ENCODE results near the gene IP6K2. TPM values are rescaled to one million over a fixed set of nuclear protein-coding genes. Genes with fewer than 3 reads are reported as not detected.
"Not testable (repeated sequence)": the region's sequence is repeated elsewhere in the genome, so short reads cannot be mapped to it uniquely, and the experiment has no call there.

IP6K2 gene
- total RNA-seq, 1 donor from 2014 or later: 212 TPM

DNA sequence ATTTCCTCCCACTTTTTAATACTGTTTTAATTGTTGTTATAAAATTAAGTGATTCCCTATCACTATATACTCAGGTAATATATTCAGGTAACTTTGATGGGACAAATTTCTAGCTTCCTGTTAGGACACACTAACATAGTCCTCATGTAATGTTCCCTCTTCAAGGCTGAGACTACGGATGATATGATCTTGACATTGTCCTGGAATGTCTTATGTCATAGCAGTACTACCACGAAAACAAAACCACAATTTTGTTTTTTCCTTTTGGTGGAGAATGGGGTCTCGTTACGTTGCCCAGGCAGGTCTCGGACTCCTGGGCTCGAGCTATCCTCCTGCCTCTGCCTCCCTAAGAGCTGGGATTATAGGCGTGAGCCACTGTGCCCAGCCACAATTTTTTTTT lies 26.8 kb upstream of the IP6K2 start:
- Mint-ChIP-seq H3K27me3 (no peaks in the 10 kb centered on the region), H3K4me3 (ENCODE audit: low read depth) (no peak overlapping the region), H3K4me1 (ENCODE audit: low read depth) (peaks cover 15% of the 10 kb centered on the region), H3K27ac (no peak overlapping the region), H3K36me3 (ENCODE audit: insufficient read depth) (no peaks in the 10 kb centered on the region), H3K9me3 (ENCODE audit: low read depth) (no peaks in the 10 kb centered on the region)
- TF ChIP-seq, protein P1, sequence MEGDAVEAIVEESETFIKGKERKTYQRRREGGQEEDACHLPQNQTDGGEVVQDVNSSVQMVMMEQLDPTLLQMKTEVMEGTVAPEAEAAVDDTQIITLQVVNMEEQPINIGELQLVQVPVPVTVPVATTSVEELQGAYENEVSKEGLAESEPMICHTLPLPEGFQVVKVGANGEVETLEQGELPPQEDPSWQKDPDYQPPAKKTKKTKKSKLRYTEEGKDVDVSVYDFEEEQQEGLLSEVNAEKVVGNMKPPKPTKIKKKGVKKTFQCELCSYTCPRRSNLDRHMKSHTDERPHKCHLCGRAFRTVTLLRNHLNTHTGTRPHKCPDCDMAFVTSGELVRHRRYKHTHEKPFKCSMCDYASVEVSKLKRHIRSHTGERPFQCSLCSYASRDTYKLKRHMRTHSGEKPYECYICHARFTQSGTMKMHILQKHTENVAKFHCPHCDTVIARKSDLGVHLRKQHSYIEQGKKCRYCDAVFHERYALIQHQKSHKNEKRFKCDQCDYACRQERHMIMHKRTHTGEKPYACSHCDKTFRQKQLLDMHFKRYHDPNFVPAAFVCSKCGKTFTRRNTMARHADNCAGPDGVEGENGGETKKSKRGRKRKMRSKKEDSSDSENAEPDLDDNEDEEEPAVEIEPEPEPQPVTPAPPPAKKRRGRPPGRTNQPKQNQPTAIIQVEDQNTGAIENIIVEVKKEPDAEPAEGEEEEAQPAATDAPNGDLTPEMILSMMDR (IDR thresholded peaks at IDR 0.05; ENCODE audit: unreplicated experiment): no peak
- DNase-seq (ENCODE audit: low spot score, unreplicated experiment): no peak

DNA sequence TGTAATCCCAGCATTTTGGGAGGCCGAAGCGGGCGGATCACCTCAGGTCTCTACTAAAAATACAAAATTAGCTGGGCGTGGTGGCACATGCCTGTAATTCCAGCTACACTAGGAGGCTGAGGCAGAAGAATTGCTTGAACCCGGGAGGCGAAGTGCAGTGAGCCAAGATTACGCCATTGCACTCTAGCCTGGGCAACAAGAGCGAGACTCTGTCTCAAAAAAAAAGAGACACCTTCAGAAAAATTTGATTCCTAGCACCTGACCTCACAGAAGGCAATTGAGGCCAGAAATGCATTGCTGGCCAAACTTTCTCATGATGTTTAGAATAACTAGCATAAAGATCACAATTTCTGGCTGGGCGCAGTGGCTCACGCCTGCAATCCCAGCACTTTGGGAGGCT lies 24.2 kb upstream of the IP6K2 start:
- H3K4me1 Mint-ChIP-seq (ENCODE audit: low read depth): peaks cover 14% of the 10 kb centered on the region
- H3K27ac Mint-ChIP-seq; H3K27me3 Mint-ChIP-seq; H3K9me3 Mint-ChIP-seq (ENCODE audit: low read depth); H3K36me3 Mint-ChIP-seq (ENCODE audit: insufficient read depth); DNase-seq (ENCODE audit: low spot score, unreplicated experiment); H3K4me3 Mint-ChIP-seq (ENCODE audit: low read depth): not testable (repeated sequence)

DNA sequence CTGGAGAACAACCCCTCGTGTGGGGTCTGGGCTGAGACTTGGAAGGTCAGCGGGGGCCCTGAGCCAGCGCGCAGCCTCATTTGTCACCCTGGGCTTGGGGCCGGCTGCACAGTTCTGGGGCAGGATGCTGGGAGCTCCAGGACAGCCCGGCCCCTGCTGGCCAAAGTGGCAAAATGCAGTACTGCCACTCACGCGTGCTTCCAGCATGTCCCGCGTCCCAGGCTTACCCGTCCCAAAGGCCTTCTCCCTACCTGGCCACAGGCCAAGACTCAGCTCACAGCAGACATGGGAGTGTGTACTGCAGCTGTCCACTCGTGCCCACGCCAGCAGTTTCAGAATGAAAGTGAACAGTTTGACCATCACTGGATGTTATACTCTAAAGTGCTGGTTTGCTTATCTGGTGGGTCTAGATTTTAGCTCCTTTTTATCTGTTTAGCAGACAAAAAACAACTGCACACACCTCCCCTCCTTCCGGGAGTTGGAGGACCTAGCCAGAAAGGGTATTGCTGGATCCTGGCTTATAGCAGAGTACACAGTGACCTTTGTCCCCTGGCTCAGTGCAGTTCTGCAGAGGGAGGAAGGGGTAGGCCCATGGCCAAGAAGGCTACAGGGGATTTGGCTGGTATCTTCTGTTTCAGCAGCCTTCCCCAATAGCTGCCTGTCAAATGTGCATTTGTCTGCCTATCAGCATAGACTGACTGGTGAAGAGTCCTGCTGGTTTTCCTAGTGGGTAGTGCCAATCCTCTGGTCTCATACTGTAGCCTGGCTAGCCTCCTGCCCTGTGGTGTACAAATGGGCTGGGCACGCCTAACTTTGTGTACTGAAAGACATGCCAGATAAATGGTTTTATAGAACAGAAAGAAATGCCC lies 23.2 kb upstream of the IP6K2 start:
- no peak overlapping the region for H3K4me3 Mint-ChIP-seq (ENCODE audit: low read depth)
- no peaks in the 10 kb centered on the region for H3K9me3 Mint-ChIP-seq (ENCODE audit: low read depth)
- H3K27me3 Mint-ChIP-seq: no peaks in the 10 kb centered on the region
- DNase-seq (ENCODE audit: low spot score, unreplicated experiment): peak; percentile 59
- peaks cover 21% of the 10 kb centered on the region for H3K4me1 Mint-ChIP-seq (ENCODE audit: low read depth)
- TF ChIP-seq, protein P1 (IDR thresholded peaks at IDR 0.05; ENCODE audit: unreplicated experiment): peak; percentile 78
- peak overlapping the region; percentile 78 for H3K27ac Mint-ChIP-seq
- no peaks in the 10 kb centered on the region for H3K36me3 Mint-ChIP-seq (ENCODE audit: insufficient read depth)

DNA sequence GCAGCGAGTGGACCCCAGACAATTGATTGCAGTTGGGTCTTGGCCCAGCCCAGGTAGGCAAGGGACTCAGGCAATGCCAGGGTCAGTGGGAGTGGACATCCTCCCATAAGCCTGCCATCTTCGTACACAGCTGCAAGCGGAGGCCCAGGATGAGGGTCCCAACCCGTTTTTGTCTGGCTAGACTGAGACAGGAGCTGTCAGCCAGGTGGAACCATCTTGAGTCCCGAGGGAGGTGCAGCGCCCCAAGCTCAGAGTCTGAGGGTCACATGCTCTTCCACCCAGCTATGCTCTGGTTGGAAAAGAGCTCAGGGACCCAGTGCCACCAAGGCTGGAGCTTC lies 22.6 kb upstream of the IP6K2 start:
- DNase-seq (ENCODE audit: low spot score, unreplicated experiment): no peak
- H3K27ac Mint-ChIP-seq: no peak overlapping the region
- H3K9me3 Mint-ChIP-seq (ENCODE audit: low read depth): no peaks in the 10 kb centered on the region
- peaks cover 23% of the 10 kb centered on the region for H3K4me1 Mint-ChIP-seq (ENCODE audit: low read depth)
- no peaks in the 10 kb centered on the region for H3K27me3 Mint-ChIP-seq
- H3K4me3 Mint-ChIP-seq (ENCODE audit: low read depth): no peak overlapping the region
- no peaks in the 10 kb centered on the region for H3K36me3 Mint-ChIP-seq (ENCODE audit: insufficient read depth)
- TF ChIP-seq, protein P1 (IDR thresholded peaks at IDR 0.05; ENCODE audit: unreplicated experiment): no peak

DNA sequence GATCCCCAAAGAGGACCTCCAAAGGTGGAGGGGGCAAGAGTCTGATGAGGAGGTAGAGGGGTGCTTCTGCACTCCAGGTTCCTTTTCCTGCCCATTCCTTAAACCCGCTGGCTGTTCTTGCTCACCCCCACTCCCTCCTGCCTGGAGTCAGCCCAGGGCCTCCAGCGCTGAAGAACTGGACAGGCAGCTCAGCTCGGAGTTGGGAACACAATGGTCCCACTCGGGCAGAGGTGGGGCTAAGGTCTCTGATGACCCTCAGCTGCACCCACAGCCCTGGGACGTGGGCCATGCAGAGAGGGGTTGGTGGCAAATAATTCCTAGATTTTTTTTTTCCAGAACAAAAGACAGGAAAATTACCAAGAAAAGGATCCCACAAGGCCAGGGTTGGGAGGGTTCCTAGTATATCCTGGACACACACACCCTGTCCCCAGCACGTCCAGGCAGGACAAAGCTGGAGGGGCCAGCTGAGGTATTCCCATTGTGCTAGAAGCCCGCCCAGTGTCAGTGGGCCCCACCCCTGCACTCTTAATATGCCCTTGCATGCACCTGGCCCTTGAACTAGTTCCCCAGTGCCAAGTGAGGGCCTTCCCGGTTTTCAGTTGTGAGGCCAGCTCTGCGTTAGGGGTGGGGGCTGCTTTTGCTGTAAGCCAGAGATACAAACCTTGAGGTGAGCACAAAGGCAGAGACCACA lies 22.1 kb upstream of the IP6K2 start:
- no peaks in the 10 kb centered on the region for H3K27me3 Mint-ChIP-seq
- no peak overlapping the region for H3K4me3 Mint-ChIP-seq (ENCODE audit: low read depth)
- TF ChIP-seq, protein P1 (IDR thresholded peaks at IDR 0.05; ENCODE audit: unreplicated experiment): no peak
- H3K27ac Mint-ChIP-seq: no peak overlapping the region
- H3K4me1 Mint-ChIP-seq (ENCODE audit: low read depth): peaks cover 23% of the 10 kb centered on the region
- H3K36me3 Mint-ChIP-seq (ENCODE audit: insufficient read depth): no peaks in the 10 kb centered on the region
- DNase-seq (ENCODE audit: low spot score, unreplicated experiment): no peak
- H3K9me3 Mint-ChIP-seq (ENCODE audit: low read depth): no peaks in the 10 kb centered on the region

Data from progenitor cell of endocrine pancreas (in vitro differentiated cells).